A673 (cell line): ENCODE measurements around the gene VWA5A. TPM values are rescaled to one million over a fixed set of nuclear protein-coding genes. Genes with fewer than 3 reads are reported as not detected.

Source experiments
- BruUV-seq: library from RNA; stranded (reverse); fragments of 400-500 nt; replicated peaks from 2 replicates; lab custom pipeline; 2021; lab: Mats Ljungman, UMichigan
- CTCF ChIA-PET: fragments of 300-600 bp; sonication (Branson Sonifier 250); formaldehyde crosslinking; loops from one replicate; lab custom pipeline; 2022; ENCODE audit warnings: antibody characterized with exemption; lab: Charles Lee
- POLR2A ChIA-PET: fragments of 300-600 bp; sonication (Branson Sonifier 250); formaldehyde crosslinking; loops from one replicate; lab custom pipeline; 2022; ENCODE audit warnings: antibody characterized with exemption; ENCODE audit not compliant: low non-redundant PET; lab: Charles Lee
- DNase-seq: peaks from one replicate; pipeline ENCODE4 v3.0.0-alpha.2; 2015; ENCODE audit warnings: low spot score
- H3K27ac ChIP-seq: fragments of 200-600 bp; sonication (generic); 2 replicates; pipeline ENCODE4 v1.5.1; 2016; ENCODE audit warnings: mixed run types, low read depth, mild to moderate bottlenecking, mixed read lengths, antibody characterized with exemption, low read length; ENCODE audit not compliant: poor library complexity, severe bottlenecking
- H3K27me3 ChIP-seq: fragments of 200-600 bp; sonication (generic); replicated peaks from 2 replicates; pipeline ENCODE4 v1.6.1; 2017; ENCODE audit warnings: mixed run types, low read depth, mild to moderate bottlenecking, mixed read lengths, antibody characterized with exemption, low read length; ENCODE audit not compliant: insufficient read depth, poor library complexity
- H3K36me3 ChIP-seq: fragments of 200-600 bp; sonication (generic); 2 replicates; pipeline ENCODE4 v1.6.1; 2016; ENCODE audit warnings: mixed run types, mild to moderate bottlenecking, mixed read lengths, antibody characterized with exemption, low read length; ENCODE audit not compliant: insufficient read depth, poor library complexity, severe bottlenecking
- H3K4me1 ChIP-seq: fragments of 200-600 bp; sonication (generic); 2 replicates; pipeline ENCODE4 v1.6.1; 2017; ENCODE audit warnings: mixed run types, mild to moderate bottlenecking, mixed read lengths, antibody characterized with exemption, low read length; ENCODE audit not compliant: insufficient read depth, poor library complexity, severe bottlenecking
- H3K4me3 ChIP-seq: fragments of 200-600 bp; sonication (generic); 2 replicates; pipeline ENCODE4 v1.5.1; 2016; ENCODE audit warnings: low read depth, mixed run types, mild to moderate bottlenecking, mixed read lengths, low read length; ENCODE audit not compliant: poor library complexity, severe bottlenecking
- H3K9me3 ChIP-seq: fragments of 200-600 bp; sonication (generic); 2 replicates; pipeline ENCODE4 v1.6.1; 2016; ENCODE audit warnings: mixed run types, low read depth, mild to moderate bottlenecking, mixed read lengths, antibody characterized with exemption, low read length; ENCODE audit not compliant: poor library complexity, severe bottlenecking
- EZH2 ChIP-seq: fragments of 200-600 bp; sonication (generic); IDR thresholded peaks from 2 replicates; pipeline ENCODE4 v1.6.1; 2017; ENCODE audit warnings: borderline replicate concordance, low read depth, mild to moderate bottlenecking, mixed read lengths, antibody characterized with exemption, low read length; ENCODE audit not compliant: poor library complexity, severe bottlenecking
- intact Hi-C: fragments of 100-400 bp; cut with micrococcal nuclease; formaldehyde crosslinking; loops from one replicate; pipeline ENCODE4 v1.10.0; 2022; ENCODE audit not compliant: unreplicated experiment
- total RNA-seq: library from RNA; stranded (reverse); gene quantifications from 2 replicates; pipeline ENCODE4 v1.2.3, GENCODE V29; 2021
- TF ChIP-seq, protein P1 (sequence below): fragments of 300-800, 200-600 bp; sonication (generic); conservative IDR thresholded peaks from 2 replicates; pipeline ENCODE4 v1.5.1; 2017; ENCODE audit warnings: low read depth, mild to moderate bottlenecking, antibody characterized with exemption, low read length, moderate library complexity, mixed read lengths

Gene VWA5A
- total RNA-seq, 1 experiment from 2014 or later: 11.2 TPM

DNA sequence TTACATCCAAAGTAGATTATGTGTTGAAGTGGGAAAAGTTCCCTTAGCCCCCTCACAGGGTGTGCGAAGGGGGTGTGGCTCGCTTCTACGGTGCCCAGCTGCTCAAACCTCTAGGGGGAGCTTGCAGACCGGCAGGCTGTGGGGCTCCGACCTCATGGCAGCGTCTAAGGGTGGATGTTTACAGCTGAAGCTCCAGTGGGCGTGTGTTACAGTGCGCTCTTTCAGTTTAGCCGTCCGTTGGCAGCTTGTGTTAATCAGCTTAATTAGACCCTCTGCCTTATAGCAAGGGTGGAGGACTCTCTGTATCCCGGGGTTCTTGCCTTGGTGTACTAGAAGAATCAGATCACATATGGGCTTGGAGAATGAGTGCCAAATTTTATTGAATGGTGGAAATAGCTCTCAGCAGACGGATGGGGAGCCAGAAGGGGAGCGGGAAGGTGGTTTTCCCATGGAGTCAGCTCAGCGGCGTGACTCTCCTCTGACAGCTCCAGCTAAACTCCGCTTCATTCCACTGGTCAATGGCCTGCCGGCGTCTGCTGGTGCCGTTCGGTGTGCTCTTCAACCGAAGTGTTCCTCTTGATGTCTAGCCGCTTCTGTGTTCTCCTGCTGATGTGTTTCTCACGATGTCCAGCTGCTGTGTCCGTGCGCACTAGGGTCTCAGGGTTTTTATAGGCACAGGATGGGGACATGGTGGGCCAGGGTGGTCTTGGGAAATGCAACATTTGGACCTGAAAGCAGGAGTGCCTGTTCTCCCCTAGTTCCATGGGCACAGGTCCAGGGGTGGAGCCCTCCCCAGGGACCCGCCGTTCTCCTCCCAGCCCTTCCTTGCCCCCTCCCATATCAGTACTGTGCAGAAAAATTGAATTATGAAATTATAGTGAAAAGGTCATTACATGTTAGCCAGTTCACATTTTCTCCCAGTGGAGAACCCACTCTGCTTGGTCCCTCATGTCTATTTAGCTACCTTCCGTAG lies 45.5 kb upstream of the VWA5A start:
- H3K36me3 ChIP-seq: no peaks in the 10 kb centered on the region
- H3K9me3 ChIP-seq: no peaks in the 10 kb centered on the region
- ChIA-PET POLR2A (interaction anchor here (0.5 to 0.7 kb wide), 2 partner anchors 12 to 139 kb away, joined by 3 read pairs; no protein-coding TSS in a partner anchor), CTCF (interaction anchor here (0.6 to 1.7 kb wide), 3 partner anchors 125 to 1345 kb away, joined by 3 to 14 read pairs (median 3); no protein-coding TSS in a partner anchor)
- H3K27ac ChIP-seq: no peak overlapping the region
- DNase-seq: peak; percentile 87
- no TSS peak for BruUV-seq
- H3K4me1 ChIP-seq: peaks cover 18% of the 10 kb centered on the region
- H3K4me3 ChIP-seq: peak overlapping the region; percentile 35
- intact Hi-C loops: loop anchor here (2.0 to 5.0 kb wide), 3 partner anchors 263 to 517 kb away; no protein-coding TSS in a partner anchor
- H3K27me3 ChIP-seq: no peaks in the 10 kb centered on the region
- no peak for TF ChIP-seq EZH2
- TF ChIP-seq, protein P1, sequence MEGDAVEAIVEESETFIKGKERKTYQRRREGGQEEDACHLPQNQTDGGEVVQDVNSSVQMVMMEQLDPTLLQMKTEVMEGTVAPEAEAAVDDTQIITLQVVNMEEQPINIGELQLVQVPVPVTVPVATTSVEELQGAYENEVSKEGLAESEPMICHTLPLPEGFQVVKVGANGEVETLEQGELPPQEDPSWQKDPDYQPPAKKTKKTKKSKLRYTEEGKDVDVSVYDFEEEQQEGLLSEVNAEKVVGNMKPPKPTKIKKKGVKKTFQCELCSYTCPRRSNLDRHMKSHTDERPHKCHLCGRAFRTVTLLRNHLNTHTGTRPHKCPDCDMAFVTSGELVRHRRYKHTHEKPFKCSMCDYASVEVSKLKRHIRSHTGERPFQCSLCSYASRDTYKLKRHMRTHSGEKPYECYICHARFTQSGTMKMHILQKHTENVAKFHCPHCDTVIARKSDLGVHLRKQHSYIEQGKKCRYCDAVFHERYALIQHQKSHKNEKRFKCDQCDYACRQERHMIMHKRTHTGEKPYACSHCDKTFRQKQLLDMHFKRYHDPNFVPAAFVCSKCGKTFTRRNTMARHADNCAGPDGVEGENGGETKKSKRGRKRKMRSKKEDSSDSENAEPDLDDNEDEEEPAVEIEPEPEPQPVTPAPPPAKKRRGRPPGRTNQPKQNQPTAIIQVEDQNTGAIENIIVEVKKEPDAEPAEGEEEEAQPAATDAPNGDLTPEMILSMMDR: peak; percentile 91

DNA sequence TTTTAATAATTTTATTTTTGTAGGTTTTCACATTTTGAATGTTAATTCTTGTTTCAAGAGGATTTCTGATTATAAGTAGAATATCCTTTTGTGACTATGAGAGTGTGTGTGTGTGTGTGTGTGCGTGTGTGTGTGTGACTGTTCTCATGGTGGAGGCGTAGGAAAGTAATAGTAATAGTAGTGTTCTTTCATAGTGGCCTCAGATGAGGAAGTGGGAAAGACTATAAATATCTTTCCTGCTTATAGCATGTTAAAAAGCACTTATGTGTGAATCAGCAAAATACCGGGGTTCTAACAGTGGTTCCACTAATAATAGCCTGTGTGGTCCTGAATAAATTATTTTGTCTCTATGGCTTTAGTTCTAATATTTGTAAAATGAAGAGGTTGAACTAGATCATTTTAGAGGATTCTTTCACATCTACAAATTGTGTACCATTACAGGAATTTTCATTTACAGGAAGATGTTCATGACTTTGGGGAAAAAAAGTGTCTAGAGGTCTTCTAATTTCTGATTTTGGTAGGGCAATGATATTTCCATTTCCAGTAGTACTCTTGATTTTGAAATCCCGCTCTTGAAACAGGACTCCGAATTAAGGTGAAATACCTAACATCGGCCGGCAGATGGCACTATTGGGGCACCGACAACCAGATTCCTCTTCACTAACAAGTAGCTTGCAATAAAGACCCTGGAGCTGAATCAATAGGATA lies 44.2 kb upstream of the VWA5A start:
- intact Hi-C loops: loop anchor here (1.0 to 5.0 kb wide), 5 partner anchors 124 to 516 kb away; no protein-coding TSS in a partner anchor

More for the DNA sequence above, 44.2 kb upstream of the VWA5A start:
- ChIA-PET POLR2A (interaction anchor here (0.5 kb wide), 1 partner anchor 102 kb away, joined by 3 read pairs; no protein-coding TSS in a partner anchor), CTCF (interaction anchor here (0.5 to 1.5 kb wide), 9 partner anchors 52 to 259 kb away, joined by 3 to 38 read pairs (median 3); no protein-coding TSS in a partner anchor)
- peaks cover 26% of the 10 kb centered on the region for H3K4me1 ChIP-seq
- DNase-seq: peak; percentile 86
- no peaks in the 10 kb centered on the region for H3K36me3 ChIP-seq
- no peak for TF ChIP-seq EZH2
- TF ChIP-seq, protein P1: peak; percentile 90
- H3K27ac ChIP-seq: no peak overlapping the region
- no peaks in the 10 kb centered on the region for H3K27me3 ChIP-seq
- BruUV-seq: no TSS peak
- no peak overlapping the region for H3K4me3 ChIP-seq
- H3K9me3 ChIP-seq: no peaks in the 10 kb centered on the region
